ENCODE results near the gene REEP1. TPM values are rescaled to one million over a fixed set of nuclear protein-coding genes. Genes with fewer than 3 reads are reported as not detected.

REEP1 gene
- total and polyA plus RNA-seq, 2 experiments from 2014 or later: not detected

GRCh38 chr2:86283411-86284030, 53.9 kb downstream of the REEP1 start:
- DNase-seq: no peak
- no peaks in the 10 kb centered on the region for H4K20me1 ChIP-seq (ENCODE audit: insufficient read depth)
- TF ChIP-seq EZH2phosphoT487 (IDR thresholded peaks at IDR 0.05; ENCODE audit: insufficient read depth, low read depth) (no peak), EZH2 (IDR thresholded peaks at IDR 0.05; ENCODE audit: insufficient read depth, poor library complexity, severe bottlenecking) (no peak)
- H3K9me2 ChIP-seq (ENCODE audit: insufficient read depth): no peaks in the 10 kb centered on the region
- H3K4me1 ChIP-seq (ENCODE audit: insufficient read depth): no peaks in the 10 kb centered on the region
- H3K9ac ChIP-seq: no peak overlapping the region
- peaks cover 54% of the 10 kb centered on the region for H3K27me3 ChIP-seq (replicated peaks; ENCODE audit: insufficient read depth)
- WGBS, 2 experiments (ENCODE audit: low coverage in 1 of 2, low lambda C conversion rate in 2 of 2, missing lambda C conversion rate in 2 of 2): 60 to 62% methylated on average over 5 of the region's 5 CpGs
- H3K79me2 ChIP-seq (ENCODE audit: insufficient read depth): no peaks in the 10 kb centered on the region
- H3K4me2 ChIP-seq (ENCODE audit: unreplicated experiment): no peak overlapping the region
- H3F3A ChIP-seq (ENCODE audit: insufficient read depth): no peaks in the 10 kb centered on the region
- in situ Hi-C loops (cut with MboI): no loop called here
- H2AFZ ChIP-seq: no peak overlapping the region
- no peaks in the 10 kb centered on the region for H3K36me3 ChIP-seq (ENCODE audit: low read depth)
- H3K9me3 ChIP-seq (ENCODE audit: low read depth): no peaks in the 10 kb centered on the region
- H3K4me3 ChIP-seq: no peak overlapping the region
- H3K27ac ChIP-seq: no peak overlapping the region

GRCh38 chr2:86281066-86281700, 56.2 kb downstream of the REEP1 start:
- no peak for DNase-seq
- H3K79me2 ChIP-seq (ENCODE audit: insufficient read depth): no peaks in the 10 kb centered on the region
- no peaks in the 10 kb centered on the region for H3K36me3 ChIP-seq (ENCODE audit: low read depth)
- TF ChIP-seq EZH2phosphoT487 (IDR thresholded peaks at IDR 0.05; ENCODE audit: insufficient read depth, low read depth): no peak
- no peak for TF ChIP-seq EZH2 (IDR thresholded peaks at IDR 0.05; ENCODE audit: insufficient read depth, poor library complexity, severe bottlenecking)
- no peak overlapping the region for H2AFZ ChIP-seq
- no peaks in the 10 kb centered on the region for H3F3A ChIP-seq (ENCODE audit: insufficient read depth)
- in situ Hi-C loops (cut with MboI): no loop called here
- no peak overlapping the region for H3K27ac ChIP-seq
- H3K4me2 ChIP-seq (ENCODE audit: unreplicated experiment): no peak overlapping the region
- H3K4me1 ChIP-seq (ENCODE audit: insufficient read depth): no peaks in the 10 kb centered on the region
- no peak overlapping the region for H3K4me3 ChIP-seq
- H3K9me2 ChIP-seq (ENCODE audit: insufficient read depth): no peaks in the 10 kb centered on the region
- no peaks in the 10 kb centered on the region for H3K9me3 ChIP-seq (ENCODE audit: low read depth)
- no peak overlapping the region for H3K9ac ChIP-seq
- WGBS, 2 experiments (ENCODE audit: low coverage in 1 of 2, low lambda C conversion rate in 2 of 2, missing lambda C conversion rate in 2 of 2): 67 to 68% methylated on average over 14 of the region's 14 CpGs
- peaks cover 58% of the 10 kb centered on the region for H3K27me3 ChIP-seq (replicated peaks; ENCODE audit: insufficient read depth)
- H4K20me1 ChIP-seq (ENCODE audit: insufficient read depth): no peaks in the 10 kb centered on the region

GRCh38 chr2:86280191-86280667, 57.2 kb downstream of the REEP1 start:
- Histone ChIP-seq H3K9me3 (ENCODE audit: low read depth) (no peaks in the 10 kb centered on the region), H3K79me2 (ENCODE audit: insufficient read depth) (no peaks in the 10 kb centered on the region), H3F3A (ENCODE audit: insufficient read depth) (no peaks in the 10 kb centered on the region), H3K9me2 (ENCODE audit: insufficient read depth) (no peaks in the 10 kb centered on the region), H2AFZ (no peak overlapping the region), H3K27me3 (replicated peaks; ENCODE audit: insufficient read depth) (peaks cover 52% of the 10 kb centered on the region), H4K20me1 (ENCODE audit: insufficient read depth) (no peaks in the 10 kb centered on the region), H3K27ac (no peak overlapping the region), H3K4me2 (ENCODE audit: unreplicated experiment) (no peak overlapping the region), H3K4me3 (no peak overlapping the region), H3K36me3 (ENCODE audit: low read depth) (no peaks in the 10 kb centered on the region), H3K9ac (no peak overlapping the region), H3K4me1 (ENCODE audit: insufficient read depth) (no peaks in the 10 kb centered on the region)
- no peak for DNase-seq
- WGBS, 2 experiments (ENCODE audit: low coverage in 1 of 2, low lambda C conversion rate in 2 of 2, missing lambda C conversion rate in 2 of 2): 17 to 18% methylated on average over 5 of the region's 5 CpGs
- TF ChIP-seq EZH2 (IDR thresholded peaks at IDR 0.05; ENCODE audit: insufficient read depth, poor library complexity, severe bottlenecking) (no peak), EZH2phosphoT487 (IDR thresholded peaks at IDR 0.05; ENCODE audit: insufficient read depth, low read depth) (no peak)
- in situ Hi-C loops (cut with MboI): no loop called here

DNA sequence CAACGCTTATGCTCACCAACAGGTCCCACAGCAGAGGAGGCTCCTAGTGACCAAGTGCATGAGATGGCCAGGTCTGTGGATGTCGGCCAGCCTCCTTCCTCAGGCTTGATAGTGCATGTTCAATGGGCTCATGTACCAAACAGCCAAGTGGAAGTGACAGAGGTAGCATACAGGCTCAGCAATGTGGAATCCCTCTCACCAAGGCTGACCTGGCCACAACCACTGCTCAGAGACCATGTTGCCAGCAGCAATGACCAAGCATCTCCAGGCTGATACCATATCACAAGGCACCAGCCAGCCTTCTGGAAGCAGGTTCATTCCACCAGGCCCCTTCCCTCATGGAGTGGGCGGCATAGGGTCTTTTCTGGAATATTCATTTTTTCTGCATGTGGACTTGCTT, 61.5 kb downstream of the REEP1 start:
- H3K9me2 ChIP-seq (ENCODE audit: insufficient read depth): no peaks in the 10 kb centered on the region
- H3K9ac ChIP-seq: no peak overlapping the region
- no peaks in the 10 kb centered on the region for H4K20me1 ChIP-seq (ENCODE audit: insufficient read depth)
- no peaks in the 10 kb centered on the region for H3F3A ChIP-seq (ENCODE audit: insufficient read depth)
- no peak overlapping the region for H3K4me2 ChIP-seq (ENCODE audit: unreplicated experiment)
- no peaks in the 10 kb centered on the region for H3K9me3 ChIP-seq (ENCODE audit: low read depth)
- H3K4me3 ChIP-seq: no peak overlapping the region
- no peak overlapping the region for H2AFZ ChIP-seq
- no peak for DNase-seq
- no peaks in the 10 kb centered on the region for H3K36me3 ChIP-seq (ENCODE audit: low read depth)
- peaks cover 18% of the 10 kb centered on the region for H3K27me3 ChIP-seq (replicated peaks; ENCODE audit: insufficient read depth)
- TF ChIP-seq EZH2 (IDR thresholded peaks at IDR 0.05; ENCODE audit: insufficient read depth, poor library complexity, severe bottlenecking): no peak
- TF ChIP-seq EZH2phosphoT487 (IDR thresholded peaks at IDR 0.05; ENCODE audit: insufficient read depth, low read depth): no peak
- WGBS, 2 experiments (ENCODE audit: low coverage in 1 of 2, low lambda C conversion rate in 2 of 2, missing lambda C conversion rate in 2 of 2): 32 to 48% methylated on average over 3 of the region's 3 CpGs
- H3K79me2 ChIP-seq (ENCODE audit: insufficient read depth): no peaks in the 10 kb centered on the region
- no peak overlapping the region for H3K27ac ChIP-seq
- in situ Hi-C loops (cut with MboI): no loop called here
- no peaks in the 10 kb centered on the region for H3K4me1 ChIP-seq (ENCODE audit: insufficient read depth)
